HepG2 (cell line): ENCODE data around the gene COL9A3. TPM values are rescaled to one million over a fixed set of nuclear protein-coding genes. Genes with fewer than 3 reads are reported as not detected.

Experiments used
- DMAP1 ChIP-seq: IDR thresholded peaks from 2 replicates; pipeline ENCODE4 v1.6.1; 2016
- GABPB1 ChIP-seq: IDR thresholded peaks from 2 replicates; pipeline ENCODE4 v1.6.1; 2016; ENCODE audit warnings: mild to moderate bottlenecking, missing genetic modification reagents, moderate library complexity, missing compliant biosample characterization
- HIVEP1 ChIP-seq: sonication (generic); formaldehyde crosslinking; IDR thresholded peaks from 2 replicates; pipeline ENCODE4 v1.4.0; 2020; ENCODE audit warnings: mild to moderate bottlenecking, missing genetic modification reagents
- HMGXB4 ChIP-seq, 2 experiments: sonication (generic) in 1 of 2; formaldehyde crosslinking in 1 of 2; IDR thresholded peaks; 2 replicates each; pipeline versions ENCODE4 v1.4.0 to v1.6.1; 2018 to 2020; ENCODE audit warnings: missing genetic modification reagents in 2 of 2, borderline replicate concordance in 1 of 2, low read depth in 1 of 2, mild to moderate bottlenecking in 1 of 2, missing biosample characterization in 1 of 2
- NFKBIZ ChIP-seq: IDR thresholded peaks from 2 replicates; pipeline ENCODE4 v1.6.1; 2018; ENCODE audit warnings: missing genetic modification reagents, missing compliant biosample characterization
- RBM22 ChIP-seq: fragments of 200-400 bp; formaldehyde crosslinking; optimal IDR thresholded peaks from 2 replicates; pipeline ENCODE3; 2017; ENCODE audit warnings: mild to moderate bottlenecking, low read length, moderate library complexity
- TAF15 ChIP-seq: fragments of 200-400 bp; formaldehyde crosslinking; IDR thresholded peaks from one replicate; pipeline ENCODE4 v1.6.1; 2018; ENCODE audit warnings: mild to moderate bottlenecking, low read depth, low read length; ENCODE audit not compliant: poor library complexity, severe bottlenecking
- YEATS4 ChIP-seq: sonication (generic); formaldehyde crosslinking; IDR thresholded peaks from 2 replicates; pipeline ENCODE4 v1.4.0; 2020; ENCODE audit warnings: missing genetic modification reagents, borderline replicate concordance
- ZMYM3 ChIP-seq: sonication (generic); formaldehyde crosslinking; IDR thresholded peaks from 2 replicates; pipeline ENCODE4 v1.5.1; 2020; ENCODE audit warnings: mild to moderate bottlenecking, missing genetic modification reagents
- ZNF232 ChIP-seq: sonication (generic); formaldehyde crosslinking; IDR thresholded peaks from 2 replicates; pipeline ENCODE4 v1.4.0; 2020; ENCODE audit warnings: missing genetic modification reagents, borderline replicate concordance
- ZNF552 ChIP-seq: sonication (generic); formaldehyde crosslinking; IDR thresholded peaks from 2 replicates; pipeline ENCODE4 v1.9.0; 2022; ENCODE audit warnings: missing genetic modification reagents, mild to moderate bottlenecking, borderline replicate concordance
- ZNF598 ChIP-seq: sonication (generic); formaldehyde crosslinking; IDR thresholded peaks from 2 replicates; pipeline ENCODE4 v1.5.1; 2020; ENCODE audit warnings: mild to moderate bottlenecking, missing genetic modification reagents, borderline replicate concordance
- ZNF639 ChIP-seq: conservative IDR thresholded peaks from 2 replicates; pipeline ENCODE4 v1.6.1; 2018; ENCODE audit warnings: missing genetic modification reagents
- polyA plus RNA-seq, 8 experiments: library from polyadenylated mRNA; depleted of rRNA in 3 of 8; stranded (reverse) in 7 of 8; unstranded in 1 of 8; fragments of >200 nt; fragmentation: Illumina TruSeq in 4 of 8; extraction: Trizol in 4 of 8; gene quantifications; 2 replicates each; pipeline versions ENCODE4 v1.2.1 to v1.2.3, GENCODE V29; 2011 to 2016; ENCODE audit warnings: low read depth in 4 of 8, missing spikeins in 1 of 8, mixed read lengths in 1 of 8; ENCODE audit not compliant: insufficient read depth in 1 of 8
- total RNA-seq, 5 experiments: library from RNA; depleted of rRNA; stranded (reverse); fragments of >200 nt; fragmentation: Illumina TruSeq; extraction: Trizol; gene quantifications; 2 replicates each; pipeline ENCODE4 v1.2.3, GENCODE V29; 2016; ENCODE audit warnings: low read depth in 1 of 5
- TF ChIP-seq, protein P1 (sequence below): sonication (generic); formaldehyde crosslinking; IDR thresholded peaks from 2 replicates; pipeline ENCODE4 v1.5.0; 2020; ENCODE audit warnings: mild to moderate bottlenecking, missing genetic modification reagents, borderline replicate concordance
- TF ChIP-seq, protein P2 (sequence below): sonication (generic); formaldehyde crosslinking; IDR thresholded peaks from 2 replicates; pipeline ENCODE4 v1.4.0; 2020; ENCODE audit warnings: missing genetic modification reagents
- TF ChIP-seq, protein P3 (sequence below): sonication (generic); formaldehyde crosslinking; IDR thresholded peaks from 2 replicates; pipeline ENCODE4 v1.5.0; 2020; ENCODE audit warnings: mild to moderate bottlenecking, missing genetic modification reagents, moderate library complexity

Gene COL9A3
- total and polyA plus RNA-seq, 2 of the 13 experiments (the other 11 are each of a cell fraction or from before 2014, with no cell fraction given) = 155 to 204 TPM

DNA sequence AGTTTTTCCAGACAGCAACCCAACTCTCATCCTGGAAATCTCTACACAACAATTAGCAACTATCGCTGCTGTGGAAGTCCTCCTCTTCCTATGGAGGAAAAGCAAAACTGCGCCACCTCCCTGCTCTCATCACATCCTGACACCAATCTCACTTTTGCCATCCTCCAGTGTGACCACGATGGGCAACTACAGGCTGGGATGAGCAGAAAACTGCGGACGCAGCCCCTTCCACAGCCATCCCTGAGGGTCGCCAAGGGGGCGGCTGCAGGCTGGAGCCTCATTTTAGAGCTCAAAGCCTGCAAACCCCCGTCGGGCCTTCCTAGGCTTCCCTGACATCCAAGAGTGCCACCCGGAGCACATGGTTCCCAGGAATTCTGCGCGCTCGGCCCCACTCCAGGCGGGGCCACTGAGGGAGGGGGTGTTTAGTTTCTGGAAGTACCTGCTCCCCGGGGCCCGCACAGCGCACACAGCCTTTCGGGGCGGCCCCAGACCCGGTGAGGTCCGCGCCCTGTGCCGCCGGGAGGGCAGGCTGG is 43.6 kb downstream of the COL9A3 start (continued):
- TF ChIP-seq, protein P1, sequence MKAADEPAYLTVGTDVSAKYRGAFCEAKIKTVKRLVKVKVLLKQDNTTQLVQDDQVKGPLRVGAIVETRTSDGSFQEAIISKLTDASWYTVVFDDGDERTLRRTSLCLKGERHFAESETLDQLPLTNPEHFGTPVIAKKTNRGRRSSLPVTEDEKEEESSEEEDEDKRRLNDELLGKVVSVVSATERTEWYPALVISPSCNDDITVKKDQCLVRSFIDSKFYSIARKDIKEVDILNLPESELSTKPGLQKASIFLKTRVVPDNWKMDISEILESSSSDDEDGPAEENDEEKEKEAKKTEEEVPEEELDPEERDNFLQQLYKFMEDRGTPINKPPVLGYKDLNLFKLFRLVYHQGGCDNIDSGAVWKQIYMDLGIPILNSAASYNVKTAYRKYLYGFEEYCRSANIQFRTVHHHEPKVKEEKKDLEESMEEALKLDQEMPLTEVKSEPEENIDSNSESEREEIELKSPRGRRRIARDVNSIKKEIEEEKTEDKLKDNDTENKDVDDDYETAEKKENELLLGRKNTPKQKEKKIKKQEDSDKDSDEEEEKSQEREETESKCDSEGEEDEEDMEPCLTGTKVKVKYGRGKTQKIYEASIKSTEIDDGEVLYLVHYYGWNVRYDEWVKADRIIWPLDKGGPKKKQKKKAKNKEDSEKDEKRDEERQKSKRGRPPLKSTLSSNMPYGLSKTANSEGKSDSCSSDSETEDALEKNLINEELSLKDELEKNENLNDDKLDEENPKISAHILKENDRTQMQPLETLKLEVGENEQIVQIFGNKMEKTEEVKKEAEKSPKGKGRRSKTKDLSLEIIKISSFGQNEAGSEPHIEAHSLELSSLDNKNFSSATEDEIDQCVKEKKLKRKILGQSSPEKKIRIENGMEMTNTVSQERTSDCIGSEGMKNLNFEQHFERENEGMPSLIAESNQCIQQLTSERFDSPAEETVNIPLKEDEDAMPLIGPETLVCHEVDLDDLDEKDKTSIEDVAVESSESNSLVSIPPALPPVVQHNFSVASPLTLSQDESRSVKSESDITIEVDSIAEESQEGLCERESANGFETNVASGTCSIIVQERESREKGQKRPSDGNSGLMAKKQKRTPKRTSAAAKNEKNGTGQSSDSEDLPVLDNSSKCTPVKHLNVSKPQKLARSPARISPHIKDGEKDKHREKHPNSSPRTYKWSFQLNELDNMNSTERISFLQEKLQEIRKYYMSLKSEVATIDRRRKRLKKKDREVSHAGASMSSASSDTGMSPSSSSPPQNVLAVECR = peak; percentile 20; the same call in 1 of the 2 replicates
- TF ChIP-seq DMAP1 (CRISPR knock-in tag) (0 out of 2 replicates have a peak, but pooled peaks have one; percentile 26), ZNF598 (CRISPR knock-in tag) (peak; percentile 44; the same call in 1 of the 2 replicates), HMGXB4 (CRISPR knock-in tag; IDR thresholded peaks at IDR 0.05; ENCODE audit: borderline replicate concordance in 1 of 2, low read depth in 1 of 2) (peak; percentile 20 to 24; a peak in 2 of 4 replicates), ZNF552 (CRISPR knock-in tag) (peak; percentile 17; the same call in 1 of the 2 replicates), YEATS4 (CRISPR knock-in tag) (peak; percentile 55), TAF15 (no peak), GABPB1 (0 out of 2 replicates have a peak, but pooled peaks have one; percentile 15), ZNF232 (CRISPR knock-in tag) (0 out of 2 replicates have a peak, but pooled peaks have one; percentile 54), RBM22 (no peak), NFKBIZ (CRISPR knock-in tag) (0 out of 2 replicates have a peak, but pooled peaks have one; percentile 9), HIVEP1 (peak; percentile 46; the same call in 1 of the 2 replicates), ZNF639 (CRISPR knock-in tag) (peak; percentile 38; the same call in 1 of the 2 replicates), ZMYM3 (no peak)
- TF ChIP-seq, protein P2, sequence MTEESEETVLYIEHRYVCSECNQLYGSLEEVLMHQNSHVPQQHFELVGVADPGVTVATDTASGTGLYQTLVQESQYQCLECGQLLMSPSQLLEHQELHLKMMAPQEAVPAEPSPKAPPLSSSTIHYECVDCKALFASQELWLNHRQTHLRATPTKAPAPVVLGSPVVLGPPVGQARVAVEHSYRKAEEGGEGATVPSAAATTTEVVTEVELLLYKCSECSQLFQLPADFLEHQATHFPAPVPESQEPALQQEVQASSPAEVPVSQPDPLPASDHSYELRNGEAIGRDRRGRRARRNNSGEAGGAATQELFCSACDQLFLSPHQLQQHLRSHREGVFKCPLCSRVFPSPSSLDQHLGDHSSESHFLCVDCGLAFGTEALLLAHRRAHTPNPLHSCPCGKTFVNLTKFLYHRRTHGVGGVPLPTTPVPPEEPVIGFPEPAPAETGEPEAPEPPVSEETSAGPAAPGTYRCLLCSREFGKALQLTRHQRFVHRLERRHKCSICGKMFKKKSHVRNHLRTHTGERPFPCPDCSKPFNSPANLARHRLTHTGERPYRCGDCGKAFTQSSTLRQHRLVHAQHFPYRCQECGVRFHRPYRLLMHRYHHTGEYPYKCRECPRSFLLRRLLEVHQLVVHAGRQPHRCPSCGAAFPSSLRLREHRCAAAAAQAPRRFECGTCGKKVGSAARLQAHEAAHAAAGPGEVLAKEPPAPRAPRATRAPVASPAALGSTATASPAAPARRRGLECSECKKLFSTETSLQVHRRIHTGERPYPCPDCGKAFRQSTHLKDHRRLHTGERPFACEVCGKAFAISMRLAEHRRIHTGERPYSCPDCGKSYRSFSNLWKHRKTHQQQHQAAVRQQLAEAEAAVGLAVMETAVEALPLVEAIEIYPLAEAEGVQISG (CRISPR knock-in tag) = 0 out of 2 replicates have a peak, but pooled peaks have one; percentile 29
- TF ChIP-seq, protein P3, sequence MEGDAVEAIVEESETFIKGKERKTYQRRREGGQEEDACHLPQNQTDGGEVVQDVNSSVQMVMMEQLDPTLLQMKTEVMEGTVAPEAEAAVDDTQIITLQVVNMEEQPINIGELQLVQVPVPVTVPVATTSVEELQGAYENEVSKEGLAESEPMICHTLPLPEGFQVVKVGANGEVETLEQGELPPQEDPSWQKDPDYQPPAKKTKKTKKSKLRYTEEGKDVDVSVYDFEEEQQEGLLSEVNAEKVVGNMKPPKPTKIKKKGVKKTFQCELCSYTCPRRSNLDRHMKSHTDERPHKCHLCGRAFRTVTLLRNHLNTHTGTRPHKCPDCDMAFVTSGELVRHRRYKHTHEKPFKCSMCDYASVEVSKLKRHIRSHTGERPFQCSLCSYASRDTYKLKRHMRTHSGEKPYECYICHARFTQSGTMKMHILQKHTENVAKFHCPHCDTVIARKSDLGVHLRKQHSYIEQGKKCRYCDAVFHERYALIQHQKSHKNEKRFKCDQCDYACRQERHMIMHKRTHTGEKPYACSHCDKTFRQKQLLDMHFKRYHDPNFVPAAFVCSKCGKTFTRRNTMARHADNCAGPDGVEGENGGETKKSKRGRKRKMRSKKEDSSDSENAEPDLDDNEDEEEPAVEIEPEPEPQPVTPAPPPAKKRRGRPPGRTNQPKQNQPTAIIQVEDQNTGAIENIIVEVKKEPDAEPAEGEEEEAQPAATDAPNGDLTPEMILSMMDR (CRISPR knock-in tag) = peak; percentile 54
